ENCODE results near the gene ATP6V0D1.

DNA sequence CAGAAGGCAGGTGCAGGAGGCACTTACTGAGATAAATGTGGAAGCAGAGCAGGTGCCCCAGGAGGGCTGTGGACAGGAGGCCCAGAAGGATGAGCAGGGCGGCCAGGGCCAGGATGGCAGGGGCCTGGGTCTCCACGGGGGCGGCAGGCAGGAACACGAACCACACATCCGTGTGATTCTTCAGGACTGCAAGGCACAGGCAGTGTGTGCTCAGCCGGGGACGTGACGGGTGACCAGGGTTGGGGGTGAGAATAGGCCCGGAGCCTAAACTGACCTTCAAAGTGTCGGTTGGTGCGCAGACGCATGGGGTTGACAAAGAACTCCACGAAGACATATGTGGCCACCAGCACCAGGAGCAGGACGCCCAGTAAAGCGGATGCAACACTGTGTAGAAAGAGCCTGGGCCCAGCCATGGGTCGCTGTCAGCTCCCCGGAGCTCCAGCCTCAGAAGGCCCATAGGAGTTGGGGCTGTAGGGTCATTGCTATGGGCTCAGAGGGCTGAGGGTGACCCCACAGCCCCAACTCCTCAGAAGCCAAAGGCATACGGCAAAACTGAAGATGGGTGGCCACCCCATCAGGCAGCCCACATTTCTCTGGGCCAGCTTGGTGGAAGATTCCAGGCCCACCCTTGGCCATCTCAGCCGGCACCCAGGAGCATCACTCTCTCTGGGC lies 82.3 kb downstream of the ATP6V0D1 start:
- TF ChIP-seq, protein P1, sequence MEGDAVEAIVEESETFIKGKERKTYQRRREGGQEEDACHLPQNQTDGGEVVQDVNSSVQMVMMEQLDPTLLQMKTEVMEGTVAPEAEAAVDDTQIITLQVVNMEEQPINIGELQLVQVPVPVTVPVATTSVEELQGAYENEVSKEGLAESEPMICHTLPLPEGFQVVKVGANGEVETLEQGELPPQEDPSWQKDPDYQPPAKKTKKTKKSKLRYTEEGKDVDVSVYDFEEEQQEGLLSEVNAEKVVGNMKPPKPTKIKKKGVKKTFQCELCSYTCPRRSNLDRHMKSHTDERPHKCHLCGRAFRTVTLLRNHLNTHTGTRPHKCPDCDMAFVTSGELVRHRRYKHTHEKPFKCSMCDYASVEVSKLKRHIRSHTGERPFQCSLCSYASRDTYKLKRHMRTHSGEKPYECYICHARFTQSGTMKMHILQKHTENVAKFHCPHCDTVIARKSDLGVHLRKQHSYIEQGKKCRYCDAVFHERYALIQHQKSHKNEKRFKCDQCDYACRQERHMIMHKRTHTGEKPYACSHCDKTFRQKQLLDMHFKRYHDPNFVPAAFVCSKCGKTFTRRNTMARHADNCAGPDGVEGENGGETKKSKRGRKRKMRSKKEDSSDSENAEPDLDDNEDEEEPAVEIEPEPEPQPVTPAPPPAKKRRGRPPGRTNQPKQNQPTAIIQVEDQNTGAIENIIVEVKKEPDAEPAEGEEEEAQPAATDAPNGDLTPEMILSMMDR (IDR thresholded peaks at IDR 0.05; ENCODE audit: low read length) = no peak
- TF ChIP-seq EZH2phosphoT487 (IDR thresholded peaks at IDR 0.05; ENCODE audit: low read length) = no peak
